ENCODE data around the gene BCL7C. TPM values are rescaled to one million over a fixed set of nuclear protein-coding genes. Genes with fewer than 3 reads are reported as not detected.

Gene BCL7C
- total and polyA plus RNA-seq, 2 of the 13 experiments (the other 11 are each of a cell fraction or from before 2014, with no cell fraction given) = 17.7 to 33.8 TPM

DNA sequence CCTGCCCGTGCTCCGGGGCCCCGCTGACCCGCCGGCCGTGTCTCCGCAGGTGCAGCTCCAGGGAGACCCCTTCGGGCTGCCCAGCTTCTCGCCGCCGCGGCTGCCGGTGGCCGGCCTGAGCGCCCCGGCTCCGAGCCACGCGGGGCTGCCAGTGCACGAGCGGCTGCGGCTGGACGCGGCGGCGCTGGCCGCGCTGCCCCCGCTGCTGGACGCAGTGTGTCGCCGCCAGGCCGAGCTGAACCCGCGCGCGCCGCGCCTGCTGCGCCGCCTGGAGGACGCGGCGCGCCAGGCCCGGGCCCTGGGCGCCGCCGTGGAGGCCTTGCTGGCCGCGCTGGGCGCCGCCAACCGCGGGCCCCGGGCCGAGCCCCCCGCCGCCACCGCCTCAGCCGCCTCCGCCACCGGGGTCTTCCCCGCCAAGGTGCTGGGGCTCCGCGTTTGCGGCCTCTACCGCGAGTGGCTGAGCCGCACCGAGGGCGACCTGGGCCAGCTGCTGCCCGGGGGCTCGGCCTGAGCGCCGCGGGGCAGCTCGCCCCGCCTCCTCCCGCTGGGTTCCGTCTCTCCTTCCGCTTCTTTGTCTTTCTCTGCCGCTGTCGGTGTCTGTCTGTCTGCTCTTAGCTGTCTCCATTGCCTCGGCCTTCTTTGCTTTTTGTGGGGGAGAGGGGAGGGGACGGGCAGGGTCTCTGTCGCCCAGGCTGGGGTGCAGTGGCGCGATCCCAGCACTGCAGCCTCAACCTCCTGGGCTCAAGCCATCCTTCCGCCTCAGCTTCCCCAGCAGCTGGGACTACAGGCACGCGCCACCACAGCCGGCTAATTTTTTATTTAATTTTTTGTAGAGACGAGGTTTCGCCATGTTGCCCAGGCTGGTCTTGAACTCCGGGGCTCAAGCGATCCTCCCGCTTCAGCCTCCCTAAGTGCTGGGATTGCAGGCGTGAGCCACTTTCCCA is 8.4 kb upstream of the BCL7C start (continued):
- TF ChIP-seq, protein P1, sequence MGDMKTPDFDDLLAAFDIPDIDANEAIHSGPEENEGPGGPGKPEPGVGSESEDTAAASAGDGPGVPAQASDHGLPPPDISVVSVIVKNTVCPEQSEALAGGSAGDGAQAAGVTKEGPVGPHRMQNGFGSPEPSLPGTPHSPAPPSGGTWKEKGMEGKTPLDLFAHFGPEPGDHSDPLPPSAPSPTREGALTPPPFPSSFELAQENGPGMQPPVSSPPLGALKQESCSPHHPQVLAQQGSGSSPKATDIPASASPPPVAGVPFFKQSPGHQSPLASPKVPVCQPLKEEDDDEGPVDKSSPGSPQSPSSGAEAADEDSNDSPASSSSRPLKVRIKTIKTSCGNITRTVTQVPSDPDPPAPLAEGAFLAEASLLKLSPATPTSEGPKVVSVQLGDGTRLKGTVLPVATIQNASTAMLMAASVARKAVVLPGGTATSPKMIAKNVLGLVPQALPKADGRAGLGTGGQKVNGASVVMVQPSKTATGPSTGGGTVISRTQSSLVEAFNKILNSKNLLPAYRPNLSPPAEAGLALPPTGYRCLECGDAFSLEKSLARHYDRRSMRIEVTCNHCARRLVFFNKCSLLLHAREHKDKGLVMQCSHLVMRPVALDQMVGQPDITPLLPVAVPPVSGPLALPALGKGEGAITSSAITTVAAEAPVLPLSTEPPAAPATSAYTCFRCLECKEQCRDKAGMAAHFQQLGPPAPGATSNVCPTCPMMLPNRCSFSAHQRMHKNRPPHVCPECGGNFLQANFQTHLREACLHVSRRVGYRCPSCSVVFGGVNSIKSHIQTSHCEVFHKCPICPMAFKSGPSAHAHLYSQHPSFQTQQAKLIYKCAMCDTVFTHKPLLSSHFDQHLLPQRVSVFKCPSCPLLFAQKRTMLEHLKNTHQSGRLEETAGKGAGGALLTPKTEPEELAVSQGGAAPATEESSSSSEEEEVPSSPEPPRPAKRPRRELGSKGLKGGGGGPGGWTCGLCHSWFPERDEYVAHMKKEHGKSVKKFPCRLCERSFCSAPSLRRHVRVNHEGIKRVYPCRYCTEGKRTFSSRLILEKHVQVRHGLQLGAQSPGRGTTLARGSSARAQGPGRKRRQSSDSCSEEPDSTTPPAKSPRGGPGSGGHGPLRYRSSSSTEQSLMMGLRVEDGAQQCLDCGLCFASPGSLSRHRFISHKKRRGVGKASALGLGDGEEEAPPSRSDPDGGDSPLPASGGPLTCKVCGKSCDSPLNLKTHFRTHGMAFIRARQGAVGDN (CRISPR knock-in tag; IDR thresholded peaks at IDR 0.05) = peak; percentile 61
- TF ChIP-seq ZNF850 (CRISPR knock-in tag; conservative IDR thresholded peaks at IDR 0.05) (0 out of 2 replicates have a peak, but pooled peaks have one; percentile 69), ETV5 (CRISPR knock-in tag; IDR thresholded peaks at IDR 0.05; ENCODE audit: borderline replicate concordance) (peak; percentile 10; the same call in 1 of the 2 replicates), FOSL1 (CRISPR knock-in tag; IDR thresholded peaks at IDR 0.05; ENCODE audit: borderline replicate concordance) (no peak), ZNF562 (CRISPR knock-in tag; IDR thresholded peaks at IDR 0.05; ENCODE audit: borderline replicate concordance) (no peak), SRSF9 (IDR thresholded peaks at IDR 0.05; ENCODE audit: borderline replicate concordance, insufficient read depth, low read depth, low read length, poor library complexity, severe bottlenecking) (no peak), MTF1 (CRISPR knock-in tag; IDR thresholded peaks at IDR 0.05) (no peak), REPIN1 (CRISPR knock-in tag; IDR thresholded peaks at IDR 0.05; ENCODE audit: borderline replicate concordance, low read depth) (no peak), HOXA5 (CRISPR knock-in tag; IDR thresholded peaks at IDR 0.05) (no peak), MBNL3 (CRISPR knock-in tag; conservative IDR thresholded peaks at IDR 0.05) (no peak), MXD4 (CRISPR knock-in tag; IDR thresholded peaks at IDR 0.05) (no peak), SALL2 (CRISPR knock-in tag; IDR thresholded peaks at IDR 0.05) (0 out of 2 replicates have a peak, but pooled peaks have one; percentile 19), STAG1 (CRISPR knock-in tag; IDR thresholded peaks at IDR 0.05) (peak; percentile 51), ZNF224 (CRISPR knock-in tag; IDR thresholded peaks at IDR 0.05) (no peak), TBX2 (CRISPR knock-in tag; IDR thresholded peaks at IDR 0.05; ENCODE audit: borderline replicate concordance) (no peak), GLI4 (CRISPR knock-in tag; IDR thresholded peaks at IDR 0.05; ENCODE audit: borderline replicate concordance) (no peak), ZNF577 (CRISPR knock-in tag; IDR thresholded peaks at IDR 0.05; ENCODE audit: borderline replicate concordance, low read depth) (no peak), ZNF556 (CRISPR knock-in tag; IDR thresholded peaks at IDR 0.05; ENCODE audit: borderline replicate concordance) (no peak)
- TF ChIP-seq, protein P2, sequence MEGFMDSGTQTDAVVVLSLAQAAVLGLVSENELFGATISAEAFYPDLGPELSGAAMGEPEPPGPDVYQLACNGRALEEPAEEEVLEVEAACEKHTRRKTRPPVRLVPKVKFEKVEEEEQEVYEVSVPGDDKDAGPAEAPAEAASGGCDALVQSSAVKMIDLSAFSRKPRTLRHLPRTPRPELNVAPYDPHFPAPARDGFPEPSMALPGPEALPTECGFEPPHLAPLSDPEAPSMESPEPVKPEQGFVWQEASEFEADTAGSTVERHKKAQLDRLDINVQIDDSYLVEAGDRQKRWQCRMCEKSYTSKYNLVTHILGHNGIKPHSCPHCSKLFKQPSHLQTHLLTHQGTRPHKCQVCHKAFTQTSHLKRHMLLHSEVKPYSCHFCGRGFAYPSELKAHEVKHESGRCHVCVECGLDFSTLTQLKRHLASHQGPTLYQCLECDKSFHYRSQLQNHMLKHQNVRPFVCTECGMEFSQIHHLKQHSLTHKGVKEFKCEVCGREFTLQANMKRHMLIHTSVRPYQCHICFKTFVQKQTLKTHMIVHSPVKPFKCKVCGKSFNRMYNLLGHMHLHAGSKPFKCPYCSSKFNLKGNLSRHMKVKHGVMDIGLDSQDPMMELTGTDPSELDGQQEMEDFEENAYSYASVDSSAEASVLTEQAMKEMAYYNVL (CRISPR knock-in tag; IDR thresholded peaks at IDR 0.05; ENCODE audit: borderline replicate concordance) = no peak
- TF ChIP-seq, protein P3, sequence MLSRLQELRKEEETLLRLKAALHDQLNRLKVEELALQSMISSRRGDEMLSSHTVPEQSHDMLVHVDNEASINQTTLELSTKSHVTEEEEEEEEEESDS (CRISPR knock-in tag; IDR thresholded peaks at IDR 0.05; ENCODE audit: borderline replicate concordance) = no peak
- TF ChIP-seq, protein P4, sequence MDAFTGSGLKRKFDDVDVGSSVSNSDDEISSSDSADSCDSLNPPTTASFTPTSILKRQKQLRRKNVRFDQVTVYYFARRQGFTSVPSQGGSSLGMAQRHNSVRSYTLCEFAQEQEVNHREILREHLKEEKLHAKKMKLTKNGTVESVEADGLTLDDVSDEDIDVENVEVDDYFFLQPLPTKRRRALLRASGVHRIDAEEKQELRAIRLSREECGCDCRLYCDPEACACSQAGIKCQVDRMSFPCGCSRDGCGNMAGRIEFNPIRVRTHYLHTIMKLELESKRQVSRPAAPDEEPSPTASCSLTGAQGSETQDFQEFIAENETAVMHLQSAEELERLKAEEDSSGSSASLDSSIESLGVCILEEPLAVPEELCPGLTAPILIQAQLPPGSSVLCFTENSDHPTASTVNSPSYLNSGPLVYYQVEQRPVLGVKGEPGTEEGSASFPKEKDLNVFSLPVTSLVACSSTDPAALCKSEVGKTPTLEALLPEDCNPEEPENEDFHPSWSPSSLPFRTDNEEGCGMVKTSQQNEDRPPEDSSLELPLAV (CRISPR knock-in tag; conservative IDR thresholded peaks at IDR 0.05; ENCODE audit: low read depth) = no peak

All from HepG2 (cell line).